ENCODE results near the gene FAM168A.
"Not testable (repeated sequence)": the region's sequence is repeated elsewhere in the genome, so short reads cannot be mapped to it uniquely, and the experiment has no call there.

DNA sequence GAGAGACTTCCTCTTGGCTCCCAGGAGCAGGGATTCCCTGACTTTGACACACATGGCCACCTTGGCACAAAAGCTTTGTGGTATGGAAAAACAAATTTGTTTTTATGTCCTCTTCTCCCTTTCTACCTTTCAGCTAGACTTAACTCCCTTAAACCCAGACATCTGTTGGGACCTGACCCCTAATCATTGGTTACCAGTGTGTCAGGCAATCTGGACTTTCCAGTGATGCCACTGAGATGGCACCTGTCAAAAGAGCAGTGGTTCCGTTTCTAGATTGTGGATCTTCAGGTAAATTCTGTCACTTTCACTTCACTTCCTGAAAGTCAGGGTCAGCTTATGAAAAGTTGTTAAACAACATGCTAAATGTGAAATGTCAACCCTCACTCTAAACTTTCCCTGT, 17.2 kb downstream of the FAM168A start:
- not testable (repeated sequence) for TF ChIP-seq CTCF (IDR thresholded peaks at IDR 0.05; ENCODE audit: low read depth, low read length); EZH2phosphoT487 (IDR thresholded peaks at IDR 0.05; ENCODE audit: low read depth)

Data from OCI-LY3 (cell line).